ENCODE data around the gene CADM1.

- TF ChIP-seq CTCF (optimal IDR thresholded peaks at IDR 0.05 in 1 of 3, IDR thresholded peaks at IDR 0.05 in 1 of 3, conservative IDR thresholded peaks at IDR 0.05 in 1 of 3; ENCODE audit: extremely low read depth in 1 of 3, insufficient read depth in 2 of 3, low read length in 3 of 3) (no peak), EZH2 (IDR thresholded peaks at IDR 0.05; ENCODE audit: low read length) (no peak)
Observed at GRCh38 chr11:115322553-115323203, 181.5 kb downstream of the CADM1 start.

Data from keratinocyte (primary cell).